Activated CD8-positive, alpha-beta memory T cell treated with anti-CD3 and anti-CD28 coated beads for 1 hour (primary cell): ENCODE measurements around the gene CYP4F22.
"Not testable (repeated sequence)": the region's sequence is repeated elsewhere in the genome, so short reads cannot be mapped to it uniquely, and the experiment has no call there.

ENCODE experiments used
- DNase-seq, 2 donors: peaks; one replicate each; pipeline ENCODE4 v3.0.0-alpha.2; 2020; ENCODE audit warnings: low read depth in 1 of 2; ENCODE audit errors: extremely low read depth in 1 of 2

Gene CYP4F22

GRCh38 chr19:15488489-15489226 lies 19.7 kb upstream of the CYP4F22 start:
- DNase-seq, result no peak

- DNase-seq, result no peak
Observed at GRCh38 chr19:15495151-15495550, 13.2 kb upstream of the CYP4F22 start.

GRCh38 chr19:15498156-15498858 lies 10.0 kb upstream of the CYP4F22 start:
- DNase-seq, result no peak

GRCh38 chr19:15498910-15499309 lies 9.4 kb upstream of the CYP4F22 start:
- DNase-seq, result no peak

- DNase-seq, result no peak
Observed at GRCh38 chr19:15501596-15501995, 6.7 kb upstream of the CYP4F22 start.

- DNase-seq, result no peak
Observed at GRCh38 chr19:15502264-15502663, 6.1 kb upstream of the CYP4F22 start.

GRCh38 chr19:15506074-15506571 lies 2.2 kb upstream of the CYP4F22 start:
- no peak for DNase-seq

GRCh38 chr19:15507068-15508034 lies 974 bp upstream of the CYP4F22 start:
- DNase-seq, result no peak

GRCh38 chr19:15511671-15512424 lies 3.5 kb downstream of the CYP4F22 start:
- DNase-seq, result no peak

- DNase-seq, result not testable (repeated sequence)
Observed at GRCh38 chr19:15515227-15515625, 6.9 kb downstream of the CYP4F22 start.

- no peak for DNase-seq
Observed at GRCh38 chr19:15516363-15516762, 8.0 kb downstream of the CYP4F22 start.

GRCh38 chr19:15517778-15518177 lies 9.5 kb downstream of the CYP4F22 start:
- DNase-seq, result no peak

GRCh38 chr19:15519433-15519976 lies 11.2 kb downstream of the CYP4F22 start:
- DNase-seq, result no peak

GRCh38 chr19:15524781-15525180 lies 16.5 kb downstream of the CYP4F22 start:
- no peak for DNase-seq

GRCh38 chr19:15525291-15525690 lies 17.0 kb downstream of the CYP4F22 start:
- no peak for DNase-seq

GRCh38 chr19:15526408-15526807 lies 18.1 kb downstream of the CYP4F22 start:
- DNase-seq, result no peak

GRCh38 chr19:15527705-15528104 lies 19.4 kb downstream of the CYP4F22 start:
- no peak for DNase-seq

GRCh38 chr19:15529774-15530372 lies 21.5 kb downstream of the CYP4F22 start:
- no peak for DNase-seq

- no peak for DNase-seq
Observed at GRCh38 chr19:15532779-15533521, 24.6 kb downstream of the CYP4F22 start.
